GM18873 (cell line): Measurements from ENCODE around the gene GRIA2.
"Not testable (repeated sequence)": the region's sequence is repeated elsewhere in the genome, so short reads cannot be mapped to it uniquely, and the experiment has no call there.

Experiments used
- ATAC-seq: cut with Tn5 transposase; IDR thresholded peaks from one replicate; pipeline ENCODE4 v1.9.1; 2021; ENCODE audit warnings: mild to moderate bottlenecking, moderate library complexity, moderate number of reproducible peaks; ENCODE audit not compliant: unreplicated experiment, low FRiP score

The GRIA2 gene

DNA sequence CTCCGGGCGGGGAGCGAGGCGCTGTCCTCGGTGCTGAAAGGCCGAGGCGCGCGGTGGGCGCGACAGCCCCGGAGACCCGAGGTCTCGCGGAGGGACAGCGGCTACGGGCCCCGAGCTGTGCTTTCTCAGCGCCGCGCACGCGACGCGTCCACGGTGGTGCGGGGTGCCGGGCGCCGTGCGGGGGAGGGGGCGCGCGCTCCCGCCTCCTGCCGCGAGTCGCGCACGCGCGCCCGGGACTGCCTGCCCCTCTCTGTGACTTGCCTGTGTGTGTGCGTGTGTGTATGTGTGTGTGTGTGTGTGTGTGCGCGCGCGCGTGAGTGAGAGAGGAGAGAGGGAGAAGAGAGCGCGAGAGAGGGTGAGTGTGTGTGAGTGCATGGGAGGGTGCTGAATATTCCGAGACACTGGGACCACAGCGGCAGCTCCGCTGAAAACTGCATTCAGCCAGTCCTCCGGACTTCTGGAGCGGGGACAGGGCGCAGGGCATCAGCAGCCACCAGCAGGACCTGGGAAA lies at the start of gene GRIA2:
Gene GRIA2 (plus strand): TSS at position 358 of the 511 bp plus-strand sequence. CDS start 315 bp downstream, outside the sequence.
- ATAC-seq, result no peak

DNA sequence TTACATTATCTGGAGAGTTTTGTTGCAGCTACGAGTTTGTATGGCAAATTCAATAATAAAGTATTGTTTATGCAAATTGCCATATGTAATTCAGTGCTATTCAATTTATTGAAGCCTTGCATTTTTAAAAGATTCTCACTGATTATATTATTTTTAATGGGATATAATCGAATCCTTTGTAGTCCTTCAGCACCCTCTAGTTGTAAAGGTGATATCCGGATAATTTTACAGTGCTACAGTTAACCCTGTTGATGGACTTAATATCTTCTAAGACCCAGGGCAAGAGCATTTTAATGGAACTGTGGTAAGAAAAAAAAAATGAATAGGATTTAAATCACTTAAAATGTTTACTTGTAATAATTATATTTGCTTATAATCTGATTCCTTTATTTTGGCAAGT lies 48.5 kb upstream of the GRIA2 start:
- ATAC-seq, result no peak

DNA sequence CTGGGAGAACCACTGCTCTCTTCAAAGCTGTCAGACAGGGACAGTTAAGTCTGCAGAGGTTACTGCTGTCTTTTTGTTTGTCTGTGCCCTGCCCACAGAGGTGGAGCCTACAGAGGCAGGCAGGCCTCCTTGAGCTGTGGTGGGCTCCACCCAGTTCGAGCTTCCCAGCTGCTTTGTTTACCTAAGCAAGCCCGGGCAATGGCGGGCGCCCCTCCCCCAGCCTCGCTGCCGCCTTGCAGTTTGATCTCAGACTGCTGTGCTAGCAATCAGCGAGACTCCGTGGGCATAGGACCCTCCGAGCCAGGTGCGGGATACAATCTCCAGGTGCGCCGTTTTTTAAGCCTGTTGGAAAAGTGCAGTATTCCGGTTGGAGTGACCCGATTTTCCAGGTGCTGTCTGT lies 40.3 kb upstream of the GRIA2 start:
- ATAC-seq, result not testable (repeated sequence)

DNA sequence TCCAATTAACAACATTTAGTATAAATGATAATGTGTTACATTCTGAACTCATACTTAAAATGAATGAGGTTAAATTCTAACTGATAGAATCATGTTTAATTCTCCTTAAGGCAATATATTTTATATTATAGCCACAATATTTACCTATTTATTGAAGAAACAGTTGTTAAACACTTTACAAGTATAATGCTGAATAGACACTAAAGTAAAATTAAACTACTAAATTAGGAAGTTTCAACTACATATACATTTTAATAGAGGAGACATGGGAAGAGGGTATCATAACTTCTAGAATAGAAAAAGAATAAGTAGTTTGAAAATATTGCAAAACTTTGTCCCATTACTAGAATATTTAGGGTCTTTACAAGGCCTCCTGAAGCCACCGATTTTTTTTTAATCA lies 36.2 kb upstream of the GRIA2 start:
- ATAC-seq, result no peak

DNA sequence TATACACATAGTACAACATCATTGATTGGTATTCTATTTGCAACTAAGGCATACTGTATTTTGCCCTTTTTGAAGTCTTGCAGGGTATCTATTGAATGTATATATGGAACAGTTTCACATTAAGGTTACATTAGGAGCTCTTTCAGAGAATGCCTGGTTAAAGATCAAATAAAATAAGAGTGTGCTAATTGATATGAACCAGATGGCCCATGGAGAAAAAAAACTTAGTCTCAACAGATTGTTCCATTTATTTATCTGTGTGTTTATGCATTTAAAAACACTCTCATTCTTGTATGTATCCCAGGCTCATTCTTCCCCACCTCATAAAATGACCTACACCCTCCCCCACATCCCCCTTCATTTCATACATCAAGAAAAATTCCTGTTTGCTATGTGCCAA lies 35.2 kb upstream of the GRIA2 start:
- ATAC-seq, result no peak

DNA sequence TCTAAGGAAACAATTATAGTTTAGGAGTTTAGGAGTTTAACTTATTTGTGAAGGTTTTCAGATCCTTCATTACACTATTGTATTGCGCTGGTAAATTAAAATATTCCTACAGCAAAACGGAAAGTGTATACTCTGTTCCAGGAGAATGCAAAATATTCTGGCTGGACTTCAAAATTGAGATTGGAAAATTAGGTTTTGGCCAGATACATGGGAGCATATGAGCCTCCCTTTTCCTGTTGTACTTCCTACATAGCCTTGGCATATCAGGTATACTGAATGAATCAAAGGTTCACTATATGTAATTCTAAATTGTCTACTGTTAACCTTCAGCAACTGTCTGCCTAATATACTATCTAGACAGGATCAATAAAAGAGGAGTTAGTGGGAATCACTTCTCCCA lies 25.2 kb upstream of the GRIA2 start:
- no peak for ATAC-seq

DNA sequence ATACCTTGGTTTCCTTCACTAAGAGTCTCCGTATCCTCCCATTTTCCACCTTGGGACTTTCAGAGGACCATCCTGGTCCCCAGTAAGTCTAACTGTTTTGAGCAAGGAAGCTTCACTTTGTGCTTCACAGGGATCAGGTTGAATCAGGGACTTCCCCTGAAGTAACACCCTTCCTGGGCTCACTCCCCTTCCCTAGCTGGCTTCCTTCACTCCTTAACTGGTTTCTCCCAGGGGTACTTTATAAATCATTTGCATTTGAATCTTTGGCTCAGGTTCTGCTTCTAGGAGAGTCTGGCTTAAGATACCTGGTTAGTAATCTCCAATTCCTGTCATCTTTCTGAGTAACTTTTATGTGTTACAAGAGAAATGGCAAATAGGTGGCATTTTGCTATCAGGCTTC lies 24.5 kb upstream of the GRIA2 start:
- no peak for ATAC-seq

DNA sequence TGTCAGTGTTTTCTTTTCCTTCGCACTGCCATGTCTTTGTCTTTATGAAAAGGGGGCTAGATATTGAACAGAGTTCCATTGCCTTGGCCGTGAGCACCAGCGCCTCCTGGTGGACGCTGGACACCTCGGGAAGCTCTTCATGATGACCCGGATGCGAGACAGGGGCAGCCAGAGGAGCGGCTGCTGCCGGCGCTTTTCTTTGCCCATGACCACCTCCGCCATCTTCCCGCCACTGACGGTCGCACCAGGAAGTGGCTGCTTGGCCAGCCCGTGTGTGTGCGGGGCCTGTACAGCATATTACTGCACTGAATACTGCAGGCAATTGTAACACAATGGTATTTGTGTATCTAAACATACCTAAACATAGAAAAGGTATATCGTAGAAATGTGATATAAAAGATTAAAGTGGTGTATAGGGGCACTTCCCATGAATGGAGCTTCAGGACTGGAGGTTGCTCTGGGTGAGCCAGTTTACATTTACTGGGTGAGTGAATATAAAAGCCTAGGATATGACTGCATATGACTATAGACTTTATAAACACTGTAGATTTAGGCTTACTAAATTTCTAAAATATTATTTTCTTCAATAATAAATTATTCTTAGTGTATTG lies 15.8 kb upstream of the GRIA2 start:
- no peak for ATAC-seq

DNA sequence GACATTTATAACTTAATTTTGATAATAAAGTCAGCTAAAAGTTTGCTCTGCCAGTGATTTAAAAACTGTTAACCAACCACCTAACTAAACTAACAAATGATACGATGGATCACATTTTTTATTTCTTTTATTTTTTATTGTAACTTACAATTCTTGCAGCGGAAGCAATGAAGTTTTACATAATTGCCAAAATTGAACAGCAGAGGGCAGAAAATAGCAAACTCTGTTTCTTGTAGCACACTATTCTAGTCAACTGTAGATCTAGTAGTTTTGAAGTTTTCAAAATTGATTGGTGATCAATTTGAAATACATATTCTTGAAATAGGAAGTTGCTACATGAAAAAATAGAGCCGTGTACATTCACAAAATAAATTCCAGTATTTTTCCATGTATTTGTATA lies 2.8 kb upstream of the GRIA2 start:
- no peak for ATAC-seq

DNA sequence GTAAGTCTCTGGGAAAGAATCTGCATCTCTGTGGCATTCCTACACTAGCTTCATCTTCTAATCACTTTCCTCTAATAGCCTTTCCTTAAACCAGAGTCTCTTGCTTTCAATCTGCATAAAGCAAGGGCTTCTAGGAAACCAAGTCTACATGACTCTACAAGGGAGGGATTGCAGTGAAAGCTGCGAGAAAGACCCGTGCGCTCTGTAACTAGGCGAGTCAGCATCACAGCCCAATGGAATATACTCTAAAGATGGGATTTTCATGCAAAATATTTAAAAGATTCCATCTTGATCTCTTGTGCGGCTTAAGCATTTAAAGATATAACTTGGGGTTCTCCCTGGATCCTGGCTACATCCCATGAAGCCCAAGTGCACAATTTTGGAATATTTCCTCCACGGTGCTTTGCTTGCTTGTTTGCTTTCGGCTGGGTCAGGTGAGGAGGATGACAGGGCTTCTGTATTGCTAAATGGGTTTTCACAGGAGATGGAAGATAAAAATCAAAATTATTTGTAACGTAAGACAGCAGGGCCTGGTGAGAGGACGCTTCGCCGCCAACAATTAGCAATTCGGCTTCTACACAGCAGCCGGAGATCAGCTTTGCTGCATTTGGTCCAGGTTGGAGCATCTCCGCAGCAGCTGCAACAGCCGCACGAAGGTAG lies 687 bp upstream of the GRIA2 start:
- no peak for ATAC-seq

DNA sequence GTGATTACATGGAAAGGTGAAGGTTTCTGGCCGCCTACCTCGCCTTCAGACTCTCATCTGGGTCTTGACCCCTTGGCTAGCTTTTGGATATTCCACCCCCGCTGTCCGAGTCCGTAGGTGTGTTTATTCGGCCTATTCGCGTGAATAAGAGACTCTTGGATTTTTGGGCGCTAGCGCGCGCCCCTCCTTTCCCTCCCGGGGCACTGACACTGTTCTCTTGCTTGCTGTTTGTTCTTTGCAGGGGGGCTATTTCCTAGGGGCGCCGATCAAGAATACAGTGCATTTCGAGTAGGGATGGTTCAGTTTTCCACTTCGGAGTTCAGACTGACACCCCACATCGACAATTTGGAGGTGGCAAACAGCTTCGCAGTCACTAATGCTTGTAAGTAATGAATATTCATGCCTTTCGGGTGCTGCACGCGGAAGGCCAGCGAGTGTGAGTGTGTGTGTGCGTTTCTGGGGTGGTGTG lies 932 bp downstream of the GRIA2 start:
- no peak for ATAC-seq

DNA sequence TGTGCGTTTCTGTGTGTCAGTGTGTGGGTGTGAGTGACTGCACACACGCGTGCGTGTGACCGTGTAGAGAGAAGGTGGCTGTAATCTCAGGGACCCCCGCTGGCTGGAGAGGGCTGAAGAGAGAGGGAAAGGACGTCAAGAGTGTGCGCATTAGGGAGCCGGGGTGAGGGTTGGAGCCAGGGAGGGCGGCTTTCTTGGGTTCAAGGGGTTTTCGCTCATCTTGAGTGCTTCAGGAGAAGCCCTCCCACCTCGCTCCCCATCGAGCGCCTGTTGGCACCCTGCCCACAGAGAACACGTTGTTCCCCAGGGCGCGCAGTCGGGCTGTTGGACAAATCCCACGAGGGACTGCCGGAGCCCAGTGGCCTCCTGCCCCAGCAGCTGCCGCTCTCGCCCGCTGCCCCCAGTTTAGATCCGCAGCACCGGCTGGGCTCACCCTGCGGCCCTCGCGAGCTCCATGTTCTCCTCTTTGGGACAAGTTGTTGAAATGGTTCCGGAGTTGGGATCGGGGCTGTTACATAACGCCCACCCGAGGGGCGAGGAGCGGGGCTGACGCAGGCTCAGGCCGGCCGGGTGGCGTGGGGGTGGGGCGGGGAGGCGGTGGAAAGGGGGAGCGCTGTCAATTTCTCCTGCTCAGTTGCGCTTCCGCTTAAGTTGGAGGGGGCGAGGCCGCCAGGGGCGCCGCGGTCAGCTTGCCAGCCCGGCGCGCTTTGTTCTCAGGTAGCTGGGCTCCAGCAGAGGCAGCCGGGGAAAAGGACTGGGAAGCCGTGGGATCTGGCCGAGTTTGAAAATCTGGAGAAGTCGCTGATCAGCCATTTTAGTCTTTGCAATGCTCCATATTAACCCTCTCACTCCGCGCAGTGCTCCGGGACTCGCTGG lies 1.6 kb downstream of the GRIA2 start:
- ATAC-seq, result no peak

DNA sequence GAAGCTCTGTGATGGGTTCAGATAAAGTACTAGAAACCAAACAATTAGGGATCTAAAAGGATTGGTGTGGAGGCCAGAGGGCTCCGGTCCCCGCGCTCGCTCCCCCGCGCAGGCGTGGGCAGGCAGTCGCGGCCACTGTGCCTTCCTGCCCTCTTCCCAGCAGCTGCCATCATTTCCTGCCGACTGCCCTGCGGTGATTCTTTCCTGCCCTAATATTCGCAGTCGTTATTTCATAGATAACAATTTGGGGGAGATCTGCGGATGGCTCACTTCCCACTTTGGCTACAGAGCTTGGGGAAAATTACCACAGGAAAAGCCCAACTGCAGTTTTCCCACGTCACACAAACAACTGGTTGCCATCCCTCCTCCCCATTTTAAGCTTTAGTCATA lies 2.2 kb downstream of the GRIA2 start:
- ATAC-seq, result no peak

DNA sequence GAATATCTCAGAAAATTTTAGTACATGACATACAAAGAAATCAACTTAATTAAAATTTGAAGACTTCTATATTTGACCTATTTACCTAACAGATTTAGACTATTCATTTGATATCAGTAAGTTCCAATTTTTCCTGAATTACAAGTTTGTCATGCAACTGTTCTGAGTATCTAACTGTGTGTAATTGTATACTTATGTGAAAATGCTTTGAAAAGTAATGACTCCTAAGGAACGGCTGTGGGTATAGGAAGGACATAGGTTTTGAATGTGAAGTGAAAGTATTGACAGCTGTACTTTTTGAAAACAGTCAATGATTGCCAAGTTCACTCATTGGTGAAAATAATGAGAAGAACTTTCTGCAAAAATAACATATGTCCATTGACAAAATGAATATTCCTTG lies 2.9 kb downstream of the GRIA2 start:
- ATAC-seq, result no peak

DNA sequence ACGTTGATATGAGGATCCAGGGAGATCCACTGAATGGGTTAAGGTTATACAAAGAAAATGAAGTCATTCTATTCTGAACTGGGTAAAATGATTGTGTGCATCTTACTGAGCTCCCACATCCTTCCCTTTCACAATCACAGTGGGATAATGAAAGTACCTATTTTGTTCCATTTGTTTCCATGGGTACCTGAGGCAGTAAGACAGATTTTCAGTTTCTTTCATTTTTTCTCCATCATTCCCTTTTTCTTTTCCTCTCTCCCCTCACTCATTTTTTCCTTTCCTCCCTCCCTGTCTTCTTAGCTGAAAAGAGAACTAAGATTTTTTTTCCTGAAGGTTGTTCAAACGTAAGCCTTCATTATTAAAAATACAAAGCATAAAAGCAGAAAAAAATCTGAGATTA lies 4.6 kb downstream of the GRIA2 start:
- no peak for ATAC-seq

DNA sequence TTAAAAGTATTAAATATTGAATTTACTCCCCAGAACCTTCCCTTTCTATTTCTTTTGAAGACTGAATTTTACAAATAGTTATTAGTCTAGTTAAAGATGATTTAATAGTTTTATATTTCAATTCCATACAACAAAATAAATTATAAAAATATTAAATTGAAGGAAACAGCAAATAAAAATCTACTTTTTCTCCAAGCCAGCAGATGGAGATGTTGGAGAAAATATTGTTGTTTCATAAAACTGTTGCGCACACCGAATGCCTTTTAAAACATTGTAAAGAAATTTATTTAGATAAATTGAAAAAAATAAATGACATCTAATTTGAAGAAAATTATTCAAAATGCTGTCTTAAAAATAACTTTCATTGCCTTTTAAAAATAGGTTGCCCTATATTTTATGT lies 5.5 kb downstream of the GRIA2 start:
- ATAC-seq, result no peak

DNA sequence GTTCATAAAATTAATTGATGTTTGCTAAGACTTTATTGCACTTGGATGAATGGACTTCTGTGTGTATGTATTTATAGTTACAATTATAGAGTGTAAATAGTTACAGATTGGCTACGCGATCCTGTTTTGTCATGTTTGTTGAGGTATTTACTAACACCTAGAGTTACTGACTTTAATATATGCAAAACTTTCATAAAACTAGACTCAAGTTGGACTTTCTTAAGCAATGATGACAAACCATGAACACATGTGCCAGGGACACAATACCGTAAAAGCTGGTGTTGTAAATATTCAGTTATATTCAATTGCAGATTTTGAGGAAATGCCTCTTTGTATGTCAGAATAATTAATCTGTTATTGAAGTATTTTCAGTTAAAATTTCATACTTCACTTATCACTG lies 6.1 kb downstream of the GRIA2 start:
- no peak for ATAC-seq

DNA sequence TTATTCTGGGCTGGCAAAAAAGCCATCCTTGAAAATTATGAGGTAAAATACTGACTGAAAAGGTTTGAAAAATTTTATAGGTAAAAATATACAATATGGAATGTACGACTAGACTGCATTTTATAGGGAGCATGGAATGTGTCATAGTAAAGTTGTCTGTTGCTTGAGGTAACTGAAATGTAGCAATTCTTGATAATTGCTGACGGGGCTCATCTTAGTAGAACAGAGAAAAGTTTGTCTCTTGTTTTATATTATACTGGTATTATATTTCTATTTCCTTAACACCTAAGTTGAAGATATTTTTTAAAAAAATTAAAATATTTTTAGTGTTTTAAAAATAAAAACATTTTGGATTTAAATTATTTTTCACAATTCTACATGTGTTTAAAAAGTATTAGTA lies 11.0 kb downstream of the GRIA2 start:
- ATAC-seq, result no peak

DNA sequence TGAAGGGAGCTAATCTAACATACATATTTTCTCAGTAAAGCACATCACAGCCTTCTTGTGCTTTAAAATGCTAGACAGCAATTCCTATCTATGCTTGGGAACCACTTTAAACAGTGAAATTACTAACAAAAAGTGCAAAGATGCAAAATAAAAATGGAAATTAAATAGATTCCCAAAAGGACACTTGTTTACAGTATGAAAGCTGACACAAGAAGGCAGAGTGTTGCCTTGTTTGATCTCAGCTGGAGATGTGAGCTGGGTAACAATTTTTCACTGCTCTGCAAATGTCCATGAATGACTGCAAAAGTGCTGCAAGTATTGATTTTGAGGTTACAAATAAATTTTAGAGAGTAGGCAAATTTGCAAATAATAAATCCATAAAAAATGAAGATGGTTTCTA lies 22.3 kb downstream of the GRIA2 start:
- no peak for ATAC-seq

DNA sequence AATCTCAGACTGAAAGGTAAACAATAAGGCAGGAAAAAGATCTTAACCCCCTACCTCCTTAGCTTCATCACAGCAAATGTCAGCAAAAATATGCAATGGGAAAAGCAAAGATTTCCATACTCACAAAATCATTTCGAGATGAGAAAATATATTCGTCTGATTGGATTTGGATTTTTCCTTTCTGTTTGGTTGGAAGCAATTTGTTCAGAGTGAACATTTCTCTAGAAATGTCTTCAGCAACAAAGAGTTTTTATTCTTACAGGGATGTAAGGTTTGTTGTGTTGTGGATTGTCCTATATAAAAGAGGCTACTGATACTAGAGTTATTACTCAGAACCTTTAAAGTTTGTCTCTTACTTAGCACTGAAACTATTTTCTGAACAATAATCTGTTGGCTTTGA lies 23.8 kb downstream of the GRIA2 start:
- ATAC-seq, result no peak

DNA sequence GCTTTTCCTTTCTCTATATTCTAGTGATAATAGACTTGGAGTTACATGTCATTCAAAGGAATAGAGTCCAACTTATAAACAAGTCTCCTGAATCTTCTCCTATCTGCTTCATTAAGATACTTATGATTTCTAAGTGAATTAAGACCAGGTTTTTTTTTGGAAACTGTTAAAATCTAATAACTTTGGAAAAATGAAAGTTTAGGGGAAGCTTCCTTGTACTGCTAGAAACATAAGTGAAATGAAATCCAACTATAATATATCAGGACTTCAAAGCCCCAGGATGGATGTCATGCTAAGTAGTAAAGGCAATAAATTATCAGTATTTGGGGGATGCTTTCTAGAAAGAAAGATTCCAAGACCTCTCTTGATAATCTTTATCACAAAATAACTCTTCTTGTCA lies 24.8 kb downstream of the GRIA2 start:
- no peak for ATAC-seq
